AG08395 (cell line): Measurements from ENCODE around the gene RABEP2.
A peak's percentile ranks its signal among the peaks of the same experiment; 100 is the strongest.
"Not testable (repeated sequence)": the region's sequence is repeated elsewhere in the genome, so short reads cannot be mapped to it uniquely, and the experiment has no call there.

Experiments
- DNase-seq: peaks from one replicate; pipeline ENCODE4 v3.0.0; 2012; ENCODE audit warnings: mixed read lengths, low spot score

RABEP2 gene

GRCh38 chr16:28924762-28925385 is at the start of gene RABEP2:
RABEP2 (minus strand) TSS chr16:28925238; CDS start chr16:28925163, 75 bp downstream.
- peak; percentile 99 for DNase-seq

- DNase-seq: peak; percentile 99
Measured at GRCh38 chr16:28974437-28975157, 49.6 kb upstream of the RABEP2 start, which contains the start of gene SPNS1. SPNS1 (plus strand) TSS chr16:28974778; CDS start chr16:28975152, 374 bp downstream.

GRCh38 chr16:28974007-28974436 is 49.0 kb upstream of the RABEP2 start:
- peak; percentile 71 for DNase-seq

- DNase-seq: not testable (repeated sequence)
Measured at GRCh38 chr16:28969696-28970095, 44.7 kb upstream of the RABEP2 start.

GRCh38 chr16:28967156-28967555 is 42.1 kb upstream of the RABEP2 start:
- DNase-seq: no peak

- DNase-seq: no peak
Measured at GRCh38 chr16:28964496-28964895, 39.5 kb upstream of the RABEP2 start.

GRCh38 chr16:28964072-28964471 is 39.0 kb upstream of the RABEP2 start:
- DNase-seq: no peak

GRCh38 chr16:28958836-28959235 is 33.8 kb upstream of the RABEP2 start:
- no peak for DNase-seq

- no peak for DNase-seq
Measured at GRCh38 chr16:28958216-28958615, 33.2 kb upstream of the RABEP2 start.

- no peak for DNase-seq
Measured at GRCh38 chr16:28951410-28951943, 26.4 kb upstream of the RABEP2 start.

- DNase-seq: peak; percentile 100
Measured at GRCh38 chr16:28950648-28951409, 25.8 kb upstream of the RABEP2 start, which contains the start of gene NFATC2IP. NFATC2IP (plus strand) TSS chr16:28950937; CDS start chr16:28951012, 75 bp downstream.

GRCh38 chr16:28946681-28947080 is 21.6 kb upstream of the RABEP2 start:
- no peak for DNase-seq

GRCh38 chr16:28943281-28943680 is 18.2 kb upstream of the RABEP2 start:
- no peak for DNase-seq

- DNase-seq: not testable (repeated sequence)
Measured at GRCh38 chr16:28939825-28940224, 14.8 kb upstream of the RABEP2 start.

- DNase-seq: no peak
Measured at GRCh38 chr16:28938721-28939120, 13.7 kb upstream of the RABEP2 start.

- no peak for DNase-seq
Measured at GRCh38 chr16:28937222-28937876, 12.3 kb upstream of the RABEP2 start.

- no peak for DNase-seq
Measured at GRCh38 chr16:28936784-28937155, 11.7 kb upstream of the RABEP2 start.

- DNase-seq: peak; percentile 76
Measured at GRCh38 chr16:28935924-28936783, 11.1 kb upstream of the RABEP2 start.

GRCh38 chr16:28935346-28935745 is 10.3 kb upstream of the RABEP2 start:
- DNase-seq: peak; percentile 22

GRCh38 chr16:28933171-28933570 is 8.1 kb upstream of the RABEP2 start:
- DNase-seq: no peak
